ENCODE measurements around the gene SCRT2.

DNA sequence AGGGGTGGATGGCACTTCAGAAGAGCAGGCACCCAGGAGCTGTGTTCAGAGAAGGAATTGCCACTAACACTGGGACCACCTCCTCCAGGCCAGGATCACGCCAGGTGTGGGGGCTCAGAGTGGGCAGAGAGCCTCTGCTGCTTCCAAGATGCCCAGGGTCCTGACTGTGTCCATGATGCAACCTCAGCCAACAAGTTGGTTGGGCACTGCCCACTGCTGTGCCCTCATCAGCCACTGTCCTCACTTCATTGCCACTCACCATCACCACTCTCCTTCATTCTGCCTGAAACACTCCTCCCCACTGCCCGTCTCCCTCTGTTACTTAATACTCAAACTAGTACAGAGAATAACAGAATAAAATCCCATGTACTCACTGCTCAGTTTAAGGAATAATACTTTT lies 49.0 kb downstream of the SCRT2 start:
- TF ChIP-seq, protein P1, sequence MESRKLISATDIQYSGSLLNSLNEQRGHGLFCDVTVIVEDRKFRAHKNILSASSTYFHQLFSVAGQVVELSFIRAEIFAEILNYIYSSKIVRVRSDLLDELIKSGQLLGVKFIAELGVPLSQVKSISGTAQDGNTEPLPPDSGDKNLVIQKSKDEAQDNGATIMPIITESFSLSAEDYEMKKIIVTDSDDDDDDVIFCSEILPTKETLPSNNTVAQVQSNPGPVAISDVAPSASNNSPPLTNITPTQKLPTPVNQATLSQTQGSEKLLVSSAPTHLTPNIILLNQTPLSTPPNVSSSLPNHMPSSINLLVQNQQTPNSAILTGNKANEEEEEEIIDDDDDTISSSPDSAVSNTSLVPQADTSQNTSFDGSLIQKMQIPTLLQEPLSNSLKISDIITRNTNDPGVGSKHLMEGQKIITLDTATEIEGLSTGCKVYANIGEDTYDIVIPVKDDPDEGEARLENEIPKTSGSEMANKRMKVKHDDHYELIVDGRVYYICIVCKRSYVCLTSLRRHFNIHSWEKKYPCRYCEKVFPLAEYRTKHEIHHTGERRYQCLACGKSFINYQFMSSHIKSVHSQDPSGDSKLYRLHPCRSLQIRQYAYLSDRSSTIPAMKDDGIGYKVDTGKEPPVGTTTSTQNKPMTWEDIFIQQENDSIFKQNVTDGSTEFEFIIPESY (IDR thresholded peaks at IDR 0.05; ENCODE audit: extremely low read depth, insufficient replicate concordance, low read length) = no peak
- TF ChIP-seq, protein P2, sequence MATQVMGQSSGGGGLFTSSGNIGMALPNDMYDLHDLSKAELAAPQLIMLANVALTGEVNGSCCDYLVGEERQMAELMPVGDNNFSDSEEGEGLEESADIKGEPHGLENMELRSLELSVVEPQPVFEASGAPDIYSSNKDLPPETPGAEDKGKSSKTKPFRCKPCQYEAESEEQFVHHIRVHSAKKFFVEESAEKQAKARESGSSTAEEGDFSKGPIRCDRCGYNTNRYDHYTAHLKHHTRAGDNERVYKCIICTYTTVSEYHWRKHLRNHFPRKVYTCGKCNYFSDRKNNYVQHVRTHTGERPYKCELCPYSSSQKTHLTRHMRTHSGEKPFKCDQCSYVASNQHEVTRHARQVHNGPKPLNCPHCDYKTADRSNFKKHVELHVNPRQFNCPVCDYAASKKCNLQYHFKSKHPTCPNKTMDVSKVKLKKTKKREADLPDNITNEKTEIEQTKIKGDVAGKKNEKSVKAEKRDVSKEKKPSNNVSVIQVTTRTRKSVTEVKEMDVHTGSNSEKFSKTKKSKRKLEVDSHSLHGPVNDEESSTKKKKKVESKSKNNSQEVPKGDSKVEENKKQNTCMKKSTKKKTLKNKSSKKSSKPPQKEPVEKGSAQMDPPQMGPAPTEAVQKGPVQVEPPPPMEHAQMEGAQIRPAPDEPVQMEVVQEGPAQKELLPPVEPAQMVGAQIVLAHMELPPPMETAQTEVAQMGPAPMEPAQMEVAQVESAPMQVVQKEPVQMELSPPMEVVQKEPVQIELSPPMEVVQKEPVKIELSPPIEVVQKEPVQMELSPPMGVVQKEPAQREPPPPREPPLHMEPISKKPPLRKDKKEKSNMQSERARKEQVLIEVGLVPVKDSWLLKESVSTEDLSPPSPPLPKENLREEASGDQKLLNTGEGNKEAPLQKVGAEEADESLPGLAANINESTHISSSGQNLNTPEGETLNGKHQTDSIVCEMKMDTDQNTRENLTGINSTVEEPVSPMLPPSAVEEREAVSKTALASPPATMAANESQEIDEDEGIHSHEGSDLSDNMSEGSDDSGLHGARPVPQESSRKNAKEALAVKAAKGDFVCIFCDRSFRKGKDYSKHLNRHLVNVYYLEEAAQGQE (IDR thresholded peaks at IDR 0.05; ENCODE audit: low read depth) = no peak

Data from HCT116 (cell line).